Left ventricle myocardium inferior (tissue), 1 donor: ENCODE measurements around the gene CCZ1B. TPM values are rescaled to one million over a fixed set of nuclear protein-coding genes. Genes with fewer than 3 reads are reported as not detected.
"Not testable (repeated sequence)": the region's sequence is repeated elsewhere in the genome, so short reads cannot be mapped to it uniquely, and the experiment has no call there.

Experiments used
- DNase-seq: peaks from one replicate; pipeline ENCODE4 v3.0.0-alpha.2; 2020
- H3K27ac ChIP-seq: fragments of 200-600 bp; replicated peaks from 2 replicates; pipeline ENCODE4 v1.8.0; 2021
- H3K27me3 ChIP-seq: fragments of 200-600 bp; 2 replicates; pipeline ENCODE4 v1.8.0; 2021; ENCODE audit warnings: low read depth
- H3K36me3 ChIP-seq: fragments of 200-600 bp; 2 replicates; pipeline ENCODE4 v1.8.0; 2021
- H3K4me1 ChIP-seq: fragments of 200-600 bp; 2 replicates; pipeline ENCODE4 v1.8.0; 2021
- H3K4me3 ChIP-seq: fragments of 200-600 bp; 2 replicates; pipeline ENCODE4 v1.8.0; 2021; ENCODE audit warnings: mild to moderate bottlenecking, moderate library complexity
- H3K9me3 ChIP-seq: fragments of 200-600 bp; replicated peaks from 2 replicates; pipeline ENCODE4 v1.8.0; 2021
- intact Hi-C: fragments of 100-400 bp; cut with micrococcal nuclease; formaldehyde crosslinking; loops from one replicate; pipeline ENCODE4 v1.11.0; 2022
- long read RNA-seq: library from polyadenylated mRNA; unstranded; transcript quantifications from one replicate; pipeline ENCODE4 v2.0.0, GENCODE V29; 2021
- total RNA-seq: library from RNA; stranded (reverse); fragmentation: NEBNext Ultra II Directional; extraction: Animal tissue kit (Norgen Biotek cat#: 25700); gene quantifications from one replicate; pipeline ENCODE4 v1.2.1, GENCODE V29; 2021
- TF ChIP-seq, protein P1 (sequence below): fragments of 200-600 bp; IDR thresholded peaks from 2 replicates; pipeline ENCODE4 v1.8.0; 2021; ENCODE audit warnings: antibody characterized with exemption, mild to moderate bottlenecking, borderline replicate concordance
- donor health status: DM: no; HTN: yes; CAD: no; lungs with severe emphysema.

The CCZ1B gene
- 27.3 TPM for total RNA-seq
- long read RNA-seq, transcript CCZ1B-201 (15 exons, 2,885 nt) = major isoform, 62 of 73 reads
- long read RNA-seq, partial matches to known transcripts = 1 of 73 reads
- long read RNA-seq, other reads (novel, unspliced or antisense) = 8 of 73 reads

DNA sequence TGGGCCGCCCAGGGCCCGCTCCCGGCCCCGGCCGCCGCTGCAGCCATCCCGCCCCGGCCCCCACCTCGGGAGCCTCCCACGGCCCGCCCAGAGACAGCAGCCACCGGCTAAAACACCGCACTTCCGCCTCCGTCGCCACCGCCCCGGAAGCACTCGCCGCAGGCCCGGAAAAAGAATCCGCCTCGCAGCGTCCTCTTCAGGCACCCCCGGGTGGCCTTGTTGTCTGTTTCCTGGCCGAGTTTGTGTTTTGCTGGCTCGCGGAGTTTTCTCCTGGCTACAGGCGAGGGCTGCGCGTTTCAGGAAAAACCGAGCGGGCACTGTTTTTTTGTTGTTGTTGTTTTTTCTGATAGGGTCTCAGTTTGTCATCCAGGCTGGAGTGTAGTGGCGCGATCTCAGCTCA lies at the start of gene CCZ1B:
TSS of gene CCZ1B (minus strand) at position 125 of the 400 bp plus-strand sequence. CDS start at position 47, 78 bp downstream.
- H3K36me3 ChIP-seq, H3K9me3 ChIP-seq, intact Hi-C loops, H3K4me1 ChIP-seq: not testable (repeated sequence)
- TF ChIP-seq, protein P1, sequence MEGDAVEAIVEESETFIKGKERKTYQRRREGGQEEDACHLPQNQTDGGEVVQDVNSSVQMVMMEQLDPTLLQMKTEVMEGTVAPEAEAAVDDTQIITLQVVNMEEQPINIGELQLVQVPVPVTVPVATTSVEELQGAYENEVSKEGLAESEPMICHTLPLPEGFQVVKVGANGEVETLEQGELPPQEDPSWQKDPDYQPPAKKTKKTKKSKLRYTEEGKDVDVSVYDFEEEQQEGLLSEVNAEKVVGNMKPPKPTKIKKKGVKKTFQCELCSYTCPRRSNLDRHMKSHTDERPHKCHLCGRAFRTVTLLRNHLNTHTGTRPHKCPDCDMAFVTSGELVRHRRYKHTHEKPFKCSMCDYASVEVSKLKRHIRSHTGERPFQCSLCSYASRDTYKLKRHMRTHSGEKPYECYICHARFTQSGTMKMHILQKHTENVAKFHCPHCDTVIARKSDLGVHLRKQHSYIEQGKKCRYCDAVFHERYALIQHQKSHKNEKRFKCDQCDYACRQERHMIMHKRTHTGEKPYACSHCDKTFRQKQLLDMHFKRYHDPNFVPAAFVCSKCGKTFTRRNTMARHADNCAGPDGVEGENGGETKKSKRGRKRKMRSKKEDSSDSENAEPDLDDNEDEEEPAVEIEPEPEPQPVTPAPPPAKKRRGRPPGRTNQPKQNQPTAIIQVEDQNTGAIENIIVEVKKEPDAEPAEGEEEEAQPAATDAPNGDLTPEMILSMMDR = peak; percentile 29
- H3K4me3 ChIP-seq = peak within 1 kb of the TSS; percentile 75
- H3K27ac ChIP-seq = peak within 1 kb of the TSS; percentile 77
- peak; percentile 83 for DNase-seq
- H3K27me3 ChIP-seq = peaks cover 14% of the 10 kb centered on the region

DNA sequence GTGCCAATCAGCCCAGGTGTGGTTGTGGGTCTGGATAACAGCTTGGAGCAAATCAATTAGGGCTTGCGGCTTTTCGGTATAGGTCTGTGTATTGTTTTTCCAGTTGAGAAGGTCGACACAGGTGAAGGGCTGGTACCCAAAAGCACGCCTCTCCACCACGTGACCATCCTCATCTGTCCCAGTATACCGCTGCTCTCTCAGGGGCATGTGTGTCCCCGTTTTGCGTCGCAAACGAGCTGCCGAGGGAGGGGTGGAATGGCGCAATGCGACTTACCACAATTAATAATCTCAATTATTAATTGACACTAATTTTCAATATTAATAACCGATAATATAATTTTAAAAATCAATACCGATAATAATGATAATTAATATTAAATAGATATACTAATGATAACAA lies 48.9 kb upstream of the CCZ1B start:
- intact Hi-C loops, H3K4me1 ChIP-seq, H3K27ac ChIP-seq, H3K4me3 ChIP-seq, H3K27me3 ChIP-seq, H3K36me3 ChIP-seq, H3K9me3 ChIP-seq, DNase-seq: not testable (repeated sequence)

DNA sequence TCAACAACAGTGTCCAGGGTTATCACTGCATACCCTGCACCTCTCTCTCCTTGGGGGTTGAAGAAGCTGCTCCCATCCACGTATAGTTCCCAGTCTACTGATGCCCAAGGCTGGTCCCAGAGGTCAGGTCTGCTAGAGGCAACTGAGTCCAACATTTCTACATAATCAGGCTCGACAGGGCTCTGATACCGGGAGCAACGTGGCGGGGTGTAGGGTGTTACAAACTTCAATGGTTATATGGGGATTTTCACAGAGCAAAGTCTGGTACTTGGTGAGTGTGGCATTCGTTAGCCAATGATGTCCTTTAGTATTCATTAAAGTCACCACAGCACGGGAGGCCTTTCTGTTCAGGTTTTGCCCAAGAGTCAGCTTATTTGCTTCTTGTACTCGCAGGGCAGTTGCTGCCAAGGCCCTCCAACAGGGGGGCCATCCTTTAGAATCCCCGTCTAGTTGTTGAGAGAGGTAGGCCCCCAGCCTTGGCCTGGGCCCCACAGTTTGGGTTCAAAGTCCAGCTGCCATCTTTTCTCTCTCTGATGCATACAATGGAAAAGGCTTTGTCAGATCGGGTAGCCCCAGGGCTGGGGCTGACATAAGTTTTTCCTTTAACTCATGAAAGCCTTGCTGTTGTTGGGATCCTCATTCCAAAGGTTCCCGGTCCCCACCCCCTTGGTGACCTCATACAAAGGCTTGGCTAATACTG lies 46.3 kb upstream of the CCZ1B start:
- H3K9me3 ChIP-seq, H3K27ac ChIP-seq, H3K27me3 ChIP-seq, H3K36me3 ChIP-seq, H3K4me1 ChIP-seq, intact Hi-C loops, DNase-seq, H3K4me3 ChIP-seq: not testable (repeated sequence)

DNA sequence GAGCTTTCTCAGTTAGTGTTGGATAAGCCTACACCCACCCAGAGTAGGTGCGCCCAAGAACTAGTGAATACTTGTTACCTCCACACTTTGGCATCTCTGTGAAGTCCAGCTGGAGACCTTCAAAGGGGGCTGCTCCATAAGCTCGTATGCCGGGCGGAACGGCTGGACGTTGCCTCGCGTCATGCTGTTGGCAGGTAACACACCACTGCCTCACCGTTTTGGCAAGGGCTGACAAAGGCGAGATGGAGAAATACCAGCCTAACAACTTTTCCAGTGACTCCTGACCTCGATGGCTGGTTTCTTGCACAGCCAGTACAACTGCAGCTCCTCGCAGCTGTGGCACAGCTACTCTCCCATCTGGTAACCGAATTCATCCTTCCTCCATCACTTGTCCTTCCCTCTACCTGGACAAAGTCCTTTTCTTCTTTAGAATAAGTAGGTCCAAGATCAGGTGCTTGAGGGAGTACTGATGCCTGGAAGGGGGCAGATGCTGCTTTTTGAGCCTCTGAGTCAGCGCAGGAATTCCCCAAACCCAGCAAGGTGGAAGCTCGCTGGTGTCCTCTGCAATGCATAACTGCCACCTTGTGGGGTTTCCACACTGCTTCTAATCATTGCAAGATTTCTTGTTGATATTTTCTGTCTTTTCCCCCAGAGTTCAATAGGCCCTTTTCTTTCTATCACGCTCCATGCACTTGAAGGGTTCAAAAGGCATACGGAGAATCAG lies 45.5 kb upstream of the CCZ1B start:
- DNase-seq, H3K36me3 ChIP-seq, H3K4me3 ChIP-seq, H3K4me1 ChIP-seq, H3K9me3 ChIP-seq, H3K27ac ChIP-seq, intact Hi-C loops, H3K27me3 ChIP-seq: not testable (repeated sequence)

DNA sequence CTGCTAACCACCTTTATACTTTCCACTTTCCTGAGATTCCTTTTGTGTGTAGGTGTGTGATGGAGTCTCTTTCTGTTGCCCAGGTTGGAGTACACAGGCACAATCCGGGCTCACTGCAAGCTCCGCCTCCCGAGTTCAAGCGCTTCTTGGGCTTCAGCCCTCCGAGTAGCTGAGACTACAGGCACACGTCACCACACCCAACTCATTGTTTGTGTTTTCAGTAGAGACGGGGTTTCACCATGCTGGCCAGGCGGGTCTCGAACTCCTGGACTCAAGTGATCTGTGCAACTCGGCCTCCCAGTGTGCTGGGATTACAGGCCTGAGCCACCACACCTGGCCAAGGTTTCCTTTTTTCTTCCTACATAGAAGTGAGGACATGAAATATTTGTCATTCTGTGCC lies 38.7 kb upstream of the CCZ1B start:
- H3K4me1 ChIP-seq, H3K4me3 ChIP-seq, DNase-seq, H3K36me3 ChIP-seq, H3K9me3 ChIP-seq, H3K27ac ChIP-seq, intact Hi-C loops, H3K27me3 ChIP-seq: not testable (repeated sequence)

DNA sequence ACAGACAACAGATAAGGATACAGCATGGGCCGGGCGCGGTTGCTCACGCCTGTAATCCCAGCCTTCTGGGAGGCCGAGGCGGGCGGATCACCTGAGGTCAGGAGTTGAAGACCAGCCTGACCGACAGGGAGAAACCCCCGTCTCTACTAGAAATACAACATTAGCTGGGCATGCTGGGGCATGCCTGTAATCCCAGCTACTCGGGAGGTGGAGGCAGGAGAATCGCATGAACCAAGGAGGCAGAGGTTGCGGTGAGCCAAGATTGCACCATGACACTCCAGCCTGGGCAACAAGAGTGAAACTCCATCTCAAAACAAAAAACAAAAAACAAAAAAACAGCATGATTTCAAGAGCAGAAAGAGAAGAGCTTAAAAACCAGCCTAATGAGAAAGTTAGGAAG lies 38.1 kb upstream of the CCZ1B start:
- H3K4me1 ChIP-seq, DNase-seq, H3K27me3 ChIP-seq, H3K4me3 ChIP-seq, intact Hi-C loops, H3K36me3 ChIP-seq, H3K9me3 ChIP-seq, H3K27ac ChIP-seq: not testable (repeated sequence)

DNA sequence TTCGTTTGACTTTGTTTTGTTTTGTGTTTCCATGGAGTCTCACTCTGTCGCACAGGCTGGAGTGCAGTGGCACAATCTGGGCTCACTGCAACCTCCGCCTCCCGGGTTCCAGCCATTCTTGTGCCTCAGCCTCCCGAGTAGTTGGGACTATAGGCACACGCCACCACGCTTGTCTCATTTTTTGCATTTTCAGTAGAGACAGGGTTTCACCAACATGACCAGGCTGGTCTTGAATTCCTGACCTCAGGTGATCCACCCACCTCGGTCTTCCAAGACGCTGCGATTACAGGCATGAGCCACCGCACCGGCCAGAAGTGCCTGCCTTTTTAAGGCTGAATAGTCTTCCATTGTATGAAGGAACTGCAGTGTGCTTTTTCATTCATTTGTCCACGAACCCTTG lies 36.8 kb upstream of the CCZ1B start:
- H3K4me1 ChIP-seq, H3K9me3 ChIP-seq, H3K27me3 ChIP-seq, DNase-seq, H3K36me3 ChIP-seq, H3K27ac ChIP-seq, intact Hi-C loops, H3K4me3 ChIP-seq: not testable (repeated sequence)

DNA sequence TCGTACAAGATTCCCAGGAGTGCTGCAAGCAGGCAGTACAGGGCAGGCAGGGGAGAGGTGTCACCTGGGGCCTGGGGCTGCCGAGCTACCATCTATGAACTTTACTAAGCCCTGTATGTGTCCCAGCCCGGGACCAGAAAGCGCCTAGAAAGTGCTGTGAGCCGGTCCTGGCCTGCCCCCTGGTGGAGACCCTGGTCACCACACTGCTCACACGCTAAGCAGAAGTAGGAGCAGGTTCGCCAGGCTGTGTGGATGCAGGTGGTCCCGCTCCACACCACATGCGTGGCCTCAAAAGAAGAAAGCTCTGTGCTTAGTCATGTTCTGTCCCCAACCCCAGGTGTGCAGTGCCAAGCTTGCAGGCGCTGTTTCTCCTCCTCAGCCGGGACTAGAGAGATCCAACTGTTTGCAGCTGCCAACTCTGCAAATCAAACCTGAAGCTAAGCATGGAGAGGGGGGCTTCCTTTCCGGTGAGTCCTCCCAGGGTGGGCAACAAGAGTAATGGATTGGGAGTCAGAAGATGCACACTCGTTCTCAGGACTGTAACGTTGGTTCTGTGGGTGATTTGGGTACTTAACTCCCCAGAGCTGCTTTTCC lies 31.7 kb upstream of the CCZ1B start:
- H3K9me3 ChIP-seq, H3K27me3 ChIP-seq, H3K27ac ChIP-seq, H3K4me1 ChIP-seq, intact Hi-C loops, H3K4me3 ChIP-seq, H3K36me3 ChIP-seq: not testable (repeated sequence)
- TF ChIP-seq, protein P1 = peak; percentile 78
- DNase-seq = peak; percentile 69
